ENCODE measurements around the gene XPR1. TPM values are rescaled to one million over a fixed set of nuclear protein-coding genes. Genes with fewer than 3 reads are reported as not detected.

Gene XPR1
- total and polyA plus RNA-seq, 2 of the 8 experiments (the other 6 are each of a cell fraction or from before 2014, with no cell fraction given): 28.6 to 43.9 TPM

DNA sequence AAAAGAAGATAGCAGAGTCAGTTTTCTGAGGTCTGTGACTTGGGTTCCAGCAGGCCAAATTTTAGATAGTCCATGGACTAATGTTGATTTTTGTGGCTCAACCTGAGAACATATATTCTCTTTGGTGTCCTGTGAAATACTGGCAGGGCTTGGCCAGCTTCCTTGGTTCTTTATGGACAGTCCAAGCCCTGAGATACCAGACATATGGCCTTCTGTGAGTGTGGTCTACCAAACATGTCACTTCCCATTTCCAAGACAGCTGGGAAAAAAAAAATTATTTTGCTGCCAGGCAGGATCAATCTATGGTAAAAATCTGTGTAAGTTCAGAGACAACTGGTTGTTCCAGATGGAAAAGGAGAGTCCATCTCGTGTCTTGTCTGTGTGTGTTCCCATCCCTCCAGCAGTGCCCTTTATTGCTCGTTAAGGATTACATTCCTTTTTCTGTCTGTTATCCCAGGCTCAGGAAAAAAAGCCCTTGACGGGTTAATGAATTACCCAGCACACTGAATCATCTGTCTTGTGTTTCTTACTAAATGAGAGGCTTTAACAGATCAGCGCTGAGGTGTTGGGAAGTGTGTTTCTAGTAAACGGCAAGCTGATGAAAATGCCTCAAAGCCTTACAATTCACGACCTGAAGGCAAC lies 33.4 kb upstream of the XPR1 start (continued):
- TF ChIP-seq PHF8 (conservative IDR thresholded peaks at IDR 0.05; ENCODE audit: low read depth, low read length): no peak
- TF ChIP-seq SAP30 (IDR thresholded peaks at IDR 0.05; ENCODE audit: insufficient read depth, insufficient replicate concordance, low read length): no peak
- no peak for TF ChIP-seq ASH2L (IDR thresholded peaks at IDR 0.05; ENCODE audit: low read length)
- TF ChIP-seq TCF12 (IDR thresholded peaks at IDR 0.05; ENCODE audit: low read depth, low read length): no peak
- no peak for TF ChIP-seq EZH2 (IDR thresholded peaks at IDR 0.05; ENCODE audit: low read depth, low read length, severe bottlenecking)

Data from H1 (cell line).